Psoas muscle (tissue), 8 donors: ENCODE measurements around the gene EFCAB5. TPM values are rescaled to one million over a fixed set of nuclear protein-coding genes. Genes with fewer than 3 reads are reported as not detected.
"Not testable (repeated sequence)": the region's sequence is repeated elsewhere in the genome, so short reads cannot be mapped to it uniquely, and the experiment has no call there.

Experiments used
- ATAC-seq, 4 donors: fragments of 200-7000 bp; cut with Tn5 transposase; one replicate each; pipeline ENCODE4 v1.9.1; 2020; ENCODE audit warnings: moderate library complexity in 3 of 4, mild to moderate bottlenecking in 2 of 4
- DNase-seq, 2 donors: peaks; one replicate each; pipeline ENCODE4 v3.0.0-alpha.2; 2020
- H3K27ac ChIP-seq: fragments of 200-600 bp; one replicate; pipeline ENCODE4 v1.8.0; 2022
- H3K27me3 ChIP-seq, 3 donors: fragments of 200-600 bp in 1 of 3; one replicate each; pipeline versions ENCODE4 v1.6.1 to v1.8.0; 2013 to 2022; ENCODE audit warnings: low read length in 2 of 3, mild to moderate bottlenecking in 2 of 3, moderate library complexity in 1 of 3; ENCODE audit not compliant: insufficient read depth in 3 of 3
- H3K36me3 ChIP-seq, 2 donors: fragments of 200-600 bp in 1 of 2; one replicate each; pipeline versions ENCODE4 v1.6.1 to v1.8.0; 2013 to 2022; ENCODE audit warnings: low read depth in 1 of 2, mild to moderate bottlenecking in 1 of 2, moderate library complexity in 1 of 2; ENCODE audit not compliant: insufficient read depth in 1 of 2
- H3K4me1 ChIP-seq: fragments of 200-600 bp; one replicate; pipeline ENCODE4 v1.8.0; 2022
- H3K4me3 ChIP-seq: fragments of 200-600 bp; one replicate; pipeline ENCODE4 v1.8.0; 2022; ENCODE audit warnings: mild to moderate bottlenecking
- H3K9me3 ChIP-seq: fragments of 200-600 bp; one replicate; pipeline ENCODE4 v1.8.0; 2022
- WGBS, 3 donors: extraction: QIAGEN DNeasy Blood & Tissue Kit; methylation state at CpG; one replicate each; pipeline versions ENCODE4 v1.1.6 to v1.1.7; 2013; 5-methylcytosine and 5-hydroxymethylcytosine counted together
- intact Hi-C, 2 donors: fragments of 100-400 bp; cut with DNase I; formaldehyde crosslinking; loops; one replicate each; pipeline versions ENCODE4 v1.11.0 to v1.14.2; 2022
- polyA plus RNA-seq, 3 donors: library from polyadenylated mRNA; stranded (reverse); fragments of 200-250 nt; gene quantifications; one replicate each; pipeline ENCODE4 v1.2.3, GENCODE V29; 2013
- total RNA-seq, 4 donors: library from RNA; stranded (reverse); fragmentation: NEBNext Ultra II Directional in 2 of 4; extraction: Animal tissue kit (Norgen Biotek cat#: 25700) in 2 of 4; gene quantifications; one replicate each; pipeline versions ENCODE4 v1.2.1 to v1.2.4, GENCODE V29; 2021 to 2023
- TF ChIP-seq, protein P1 (sequence below): fragments of 200-600 bp; IDR thresholded peaks from one replicate; pipeline ENCODE4 v1.8.0; 2022; ENCODE audit warnings: antibody characterized with exemption
- donor health status: healthy with polysubstance abuse.
- donor health status: DM: no; HTN: no; CAD: no; lungs with moderate emphysema.
- donor health status: Bipolar disorder and iron deficiency.
- donor health status: healthy.
- donor health status: DM: yes; HTN: yes; CAD: no.
- donor health status: DM: no; HTN: no; CAD: no.
- donor health status: DM: no; HTN: no; CAD: no.
- donor health status: DM: yes; HTN: yes; CAD: no.

The EFCAB5 gene
- total and polyA plus RNA-seq, 7 donors = 0.10 to 0.67 (median 0.17) TPM; not detected in 4

DNA sequence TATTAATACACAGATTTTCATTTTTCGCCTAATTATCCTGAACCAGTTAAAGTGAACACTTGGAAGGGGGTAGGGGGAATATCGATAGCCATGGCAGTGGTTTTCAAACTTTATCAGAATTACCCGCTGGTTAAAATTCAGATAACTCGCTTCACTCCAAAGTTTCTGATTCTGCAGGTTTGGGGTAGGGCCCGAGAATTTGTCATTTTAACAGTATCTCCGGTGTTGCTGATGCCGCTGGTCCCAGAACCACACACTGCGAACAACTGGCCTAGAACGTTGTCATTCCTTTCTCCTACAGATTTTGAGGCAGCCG, 174.9 kb downstream of the EFCAB5 start:
- WGBS, 3 donors = 11 to 15% (median 12%) methylated on average over 10 of the region's 10 CpGs
- ATAC-seq (no peak), DNase-seq (no peak)
- intact Hi-C loops = loop anchor here in 1 of 2 donors (5.0 kb wide), 1 partner anchor 161 kb away; no protein-coding TSS in a partner anchor
- TF ChIP-seq, protein P1, sequence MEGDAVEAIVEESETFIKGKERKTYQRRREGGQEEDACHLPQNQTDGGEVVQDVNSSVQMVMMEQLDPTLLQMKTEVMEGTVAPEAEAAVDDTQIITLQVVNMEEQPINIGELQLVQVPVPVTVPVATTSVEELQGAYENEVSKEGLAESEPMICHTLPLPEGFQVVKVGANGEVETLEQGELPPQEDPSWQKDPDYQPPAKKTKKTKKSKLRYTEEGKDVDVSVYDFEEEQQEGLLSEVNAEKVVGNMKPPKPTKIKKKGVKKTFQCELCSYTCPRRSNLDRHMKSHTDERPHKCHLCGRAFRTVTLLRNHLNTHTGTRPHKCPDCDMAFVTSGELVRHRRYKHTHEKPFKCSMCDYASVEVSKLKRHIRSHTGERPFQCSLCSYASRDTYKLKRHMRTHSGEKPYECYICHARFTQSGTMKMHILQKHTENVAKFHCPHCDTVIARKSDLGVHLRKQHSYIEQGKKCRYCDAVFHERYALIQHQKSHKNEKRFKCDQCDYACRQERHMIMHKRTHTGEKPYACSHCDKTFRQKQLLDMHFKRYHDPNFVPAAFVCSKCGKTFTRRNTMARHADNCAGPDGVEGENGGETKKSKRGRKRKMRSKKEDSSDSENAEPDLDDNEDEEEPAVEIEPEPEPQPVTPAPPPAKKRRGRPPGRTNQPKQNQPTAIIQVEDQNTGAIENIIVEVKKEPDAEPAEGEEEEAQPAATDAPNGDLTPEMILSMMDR = no peak
- H3K27ac ChIP-seq = peak overlapping the region; percentile 96
- no peaks in the 10 kb centered on the region for H3K9me3 ChIP-seq
- H3K4me1 ChIP-seq = peaks cover 21% of the 10 kb centered on the region
- H3K4me3 ChIP-seq = peak overlapping the region; percentile 80
- H3K36me3 ChIP-seq = peaks cover 0 to 28% of the 10 kb centered on the region in 2 donors
- no peaks in the 10 kb centered on the region for H3K27me3 ChIP-seq

DNA sequence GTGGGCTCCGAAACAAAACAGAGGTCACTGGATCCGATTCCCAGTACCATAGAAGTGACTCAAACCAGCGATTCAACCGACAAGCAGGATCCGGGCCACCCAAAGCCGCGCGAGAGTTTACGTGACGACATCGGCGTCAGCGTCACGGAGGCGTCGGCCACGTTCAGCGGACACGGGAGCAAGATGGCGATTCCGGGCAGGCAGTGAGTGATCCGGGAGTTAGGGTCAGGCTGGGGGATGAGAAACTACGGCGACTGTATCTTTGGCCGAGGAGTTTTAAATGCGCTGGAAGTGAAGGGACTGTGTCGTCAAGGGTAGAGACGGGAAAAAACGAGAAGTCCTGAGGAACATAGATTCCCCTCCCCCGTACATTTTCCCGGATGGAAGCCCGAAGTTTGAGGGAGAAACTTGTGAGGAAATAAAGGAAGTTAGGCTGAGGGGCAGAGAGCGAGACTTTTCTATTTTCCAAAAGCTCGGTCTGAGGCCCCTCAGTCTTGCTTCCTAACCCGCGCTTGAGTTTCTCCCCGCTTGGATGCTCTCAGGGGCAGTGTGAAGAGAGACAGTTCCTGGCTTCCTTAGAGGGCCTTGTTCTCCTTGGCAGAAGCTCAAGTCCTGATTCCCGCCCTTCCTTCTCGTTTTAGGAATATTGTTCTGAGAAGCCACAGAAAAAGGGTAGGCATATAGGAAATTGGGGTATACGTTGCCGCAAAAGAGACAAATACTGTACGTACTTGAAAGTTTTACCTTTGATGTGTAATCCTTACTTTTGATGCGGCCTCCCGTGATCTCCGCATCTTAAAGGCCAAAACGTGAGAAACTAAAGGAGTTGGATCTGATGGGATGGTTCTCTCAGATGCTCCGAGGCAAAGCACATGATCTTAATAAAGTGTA, 175.5 kb downstream of the EFCAB5 start, which contains the start of gene NSRP1:
Gene NSRP1 (plus strand): TSS at position 156 of the 891 bp plus-strand sequence. CDS start 28 bp downstream, at position 184.
- DNase-seq (peak; percentile 96 to 97), ATAC-seq (peak; percentile 98 to 99 (median 98))
- Histone ChIP-seq H3K4me3 (peak within 1 kb of the TSS; percentile 80), H3K4me1 (peaks cover 21% of the 10 kb centered on the region), H3K27me3 (no peaks in the 10 kb centered on the region), H3K27ac (peak within 1 kb of the TSS; percentile 96), H3K9me3 (no peaks in the 10 kb centered on the region), H3K36me3 (peaks cover 0 to 34% of the 10 kb centered on the region in 2 donors)
- WGBS, 3 donors = 0% methylated on average over 47 of the region's 47 CpGs
- intact Hi-C loops = loop anchor here in 1 of 2 donors (5.0 kb wide), 1 partner anchor 160 kb away; no protein-coding TSS in a partner anchor
- TF ChIP-seq, protein P1 = no peak

DNA sequence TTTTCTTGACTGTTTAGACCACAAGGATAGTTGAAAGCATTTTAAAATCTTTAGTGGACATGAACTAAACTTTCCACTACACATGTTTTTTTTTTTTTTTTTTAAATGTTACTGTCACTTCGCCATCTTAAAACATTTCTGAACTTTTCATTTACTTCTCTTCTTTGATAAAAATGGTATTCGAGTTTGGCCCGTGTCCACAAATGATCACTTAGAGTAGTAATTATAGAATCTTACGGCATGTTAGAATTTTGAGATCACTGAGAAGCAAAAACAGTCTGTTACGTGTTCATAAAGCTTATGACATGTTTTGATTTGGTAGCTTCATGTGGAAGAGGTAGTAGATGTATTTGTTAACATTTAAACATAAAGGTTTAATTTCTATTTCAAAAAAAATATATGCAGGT, 176.2 kb downstream of the EFCAB5 start:
- DNase-seq = no peak
- WGBS, 3 donors = 26 to 35% (median 32%) methylated on average over 5 of the region's 5 CpGs
- H3K4me1 ChIP-seq = peaks cover 21% of the 10 kb centered on the region
- H3K27ac ChIP-seq = peak overlapping the region; percentile 96
- no peaks in the 10 kb centered on the region for H3K9me3 ChIP-seq
- H3K27me3 ChIP-seq = no peaks in the 10 kb centered on the region
- H3K4me3 ChIP-seq = peak overlapping the region; percentile 80
- ATAC-seq = no peak
- peaks cover 0 to 35% of the 10 kb centered on the region in 2 donors for H3K36me3 ChIP-seq
- intact Hi-C loops = loop anchor here in 1 of 2 donors (5.0 kb wide), 1 partner anchor 160 kb away; no protein-coding TSS in a partner anchor
- TF ChIP-seq, protein P1 = no peak

DNA sequence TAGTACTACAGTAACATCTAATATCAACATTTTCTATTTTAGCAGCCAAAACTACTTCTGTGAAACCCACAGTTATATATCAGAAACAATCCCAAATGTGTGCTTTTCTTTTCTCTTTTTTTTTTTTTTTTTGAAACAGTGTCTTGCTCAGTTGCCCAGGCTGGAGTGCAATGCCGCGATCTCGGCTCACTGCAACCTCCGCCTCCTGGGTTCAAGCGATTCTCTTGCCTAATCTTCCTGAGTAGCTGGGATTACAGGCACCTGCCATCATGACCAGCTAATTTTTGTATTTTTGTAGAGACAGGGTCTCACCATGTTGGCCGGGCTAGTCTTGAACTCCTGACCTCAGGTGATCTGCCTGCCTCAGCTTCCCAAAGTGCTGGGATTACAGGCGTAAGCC, 177.2 kb downstream of the EFCAB5 start:
- peaks cover 0 to 40% of the 10 kb centered on the region in 2 donors for H3K36me3 ChIP-seq
- H3K9me3 ChIP-seq, H3K27ac ChIP-seq, ATAC-seq, H3K27me3 ChIP-seq, DNase-seq: not testable (repeated sequence)
- peak overlapping the region; percentile 80 for H3K4me3 ChIP-seq
- peaks cover 21% of the 10 kb centered on the region for H3K4me1 ChIP-seq
- intact Hi-C loops = loop anchor here in 1 of 2 donors (5.0 kb wide), 1 partner anchor 159 kb away; no protein-coding TSS in a partner anchor
- WGBS, 3 donors = 93 to 97% (median 96%) methylated on average over 7 of the region's 7 CpGs

DNA sequence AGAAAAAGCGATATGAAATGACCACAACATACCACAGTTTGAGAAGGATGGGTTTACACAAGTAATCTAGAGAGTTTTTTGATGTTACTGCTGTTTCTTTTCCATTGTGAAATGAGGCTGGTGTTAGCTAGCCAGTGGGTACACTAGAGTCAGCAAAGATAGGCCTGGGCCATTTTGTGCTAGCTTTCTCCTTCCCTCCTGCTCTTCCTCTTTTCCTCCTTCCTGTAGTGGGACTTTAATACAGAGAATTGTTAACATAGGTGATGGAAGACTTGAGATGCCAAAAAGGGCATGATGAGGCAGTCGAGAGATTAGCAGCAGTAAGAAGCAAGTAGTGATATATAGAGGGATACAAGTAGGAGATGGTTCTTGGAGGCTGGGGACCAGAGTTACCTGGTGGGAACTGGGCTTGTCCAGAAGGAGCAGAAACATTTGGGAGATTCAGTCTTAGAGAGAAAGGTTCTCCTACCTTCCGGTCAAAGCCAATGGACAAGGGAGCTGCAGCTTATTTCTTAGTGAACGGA, 182.9 kb downstream of the EFCAB5 start:
- Histone ChIP-seq H3K4me1 (peaks cover 17% of the 10 kb centered on the region), H3K27ac (no peak overlapping the region), H3K27me3 (no peaks in the 10 kb centered on the region), H3K36me3 (peaks cover 0 to 57% of the 10 kb centered on the region in 2 donors), H3K4me3 (no peak overlapping the region), H3K9me3 (no peaks in the 10 kb centered on the region)
- TF ChIP-seq, protein P1 = no peak
- intact Hi-C loops = loop anchor here in 1 of 2 donors (10.0 kb wide), 1 partner anchor 60 kb away; no protein-coding TSS in a partner anchor
- ATAC-seq (no peak), DNase-seq (no peak)
- WGBS, 3 donors = 90 to 97% (median 94%) methylated on average over 4 of the region's 4 CpGs
